GM18499 (cell line): ENCODE measurements around the gene SLC25A48.

Source experiments
- ATAC-seq: cut with Tn5 transposase; IDR thresholded peaks from one replicate; pipeline ENCODE4 v1.9.1; 2021; ENCODE audit warnings: moderate number of reproducible peaks; ENCODE audit not compliant: insufficient read depth, unreplicated experiment

Gene SLC25A48

DNA sequence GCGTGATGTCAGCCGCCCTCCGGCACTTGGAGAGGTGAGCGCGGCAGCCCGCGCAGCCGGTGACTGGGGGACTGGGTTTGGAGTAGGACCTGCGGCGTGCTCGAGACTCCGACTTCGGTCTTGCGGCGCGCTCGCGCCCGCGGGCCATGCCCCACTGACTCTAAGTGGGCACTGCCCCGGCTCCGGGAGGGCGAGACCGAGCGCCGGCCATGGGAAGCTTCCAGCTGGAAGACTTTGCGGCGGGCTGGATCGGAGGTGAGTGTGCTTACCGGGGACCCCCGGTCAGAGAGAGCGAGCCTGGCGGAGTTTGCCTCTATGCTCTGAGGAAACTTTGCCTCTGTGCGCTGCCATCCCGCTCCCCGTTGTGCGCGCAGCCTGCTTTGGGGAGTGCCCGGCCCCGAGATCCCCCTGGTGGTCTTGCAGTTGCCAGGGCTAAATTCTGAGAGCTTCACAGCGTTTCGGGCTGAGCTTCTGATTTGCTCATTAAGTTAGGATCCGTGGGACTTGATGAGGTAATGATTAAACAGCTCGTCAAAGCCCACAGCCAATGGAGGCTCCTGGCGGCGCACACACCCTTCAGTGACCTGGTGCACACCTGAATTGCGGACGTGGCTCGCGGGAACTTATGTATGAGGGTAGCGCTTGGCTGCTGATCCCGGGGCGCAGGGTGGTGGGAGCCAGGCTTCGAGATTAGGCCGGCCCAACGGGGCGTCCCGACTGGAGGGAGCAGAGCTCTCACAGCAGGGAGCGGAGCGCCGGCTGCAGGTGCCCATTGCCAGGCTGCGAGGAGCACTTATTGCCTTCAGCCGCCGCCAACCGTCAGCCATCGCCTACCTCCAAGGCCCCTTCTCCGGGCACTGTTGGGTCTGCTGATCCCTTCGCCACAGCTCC lies at the start of gene SLC25A48:
TSS of gene SLC25A48 (plus strand) at position 25 of the 891 bp plus-strand sequence. CDS start at position 210, 185 bp downstream.
- no peak for ATAC-seq

DNA sequence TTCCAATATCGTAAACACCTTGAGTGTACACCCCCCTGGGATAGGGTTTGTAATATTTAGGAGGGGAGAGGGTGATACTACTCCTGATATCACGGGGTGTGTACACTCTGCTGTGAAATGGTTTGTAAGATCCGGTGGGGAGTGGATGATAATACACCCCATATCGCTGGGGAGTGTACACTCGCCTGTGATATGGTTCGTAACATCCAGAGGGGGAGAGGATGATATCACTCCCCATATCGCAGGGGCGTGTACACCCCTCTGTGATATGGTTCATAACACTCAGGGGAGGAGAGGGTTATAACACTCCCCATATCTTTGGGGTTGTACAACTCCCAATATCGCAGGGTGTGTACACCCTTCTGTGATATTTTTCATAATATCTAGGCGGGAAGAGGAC lies 33.8 kb upstream of the SLC25A48 start:
- no peak for ATAC-seq

GRCh38 chr5:135810188-135810943 lies 24.1 kb upstream of the SLC25A48 start:
- ATAC-seq = no peak

- ATAC-seq = no peak
Observed at GRCh38 chr5:135811007-135811406, 23.5 kb upstream of the SLC25A48 start.

DNA sequence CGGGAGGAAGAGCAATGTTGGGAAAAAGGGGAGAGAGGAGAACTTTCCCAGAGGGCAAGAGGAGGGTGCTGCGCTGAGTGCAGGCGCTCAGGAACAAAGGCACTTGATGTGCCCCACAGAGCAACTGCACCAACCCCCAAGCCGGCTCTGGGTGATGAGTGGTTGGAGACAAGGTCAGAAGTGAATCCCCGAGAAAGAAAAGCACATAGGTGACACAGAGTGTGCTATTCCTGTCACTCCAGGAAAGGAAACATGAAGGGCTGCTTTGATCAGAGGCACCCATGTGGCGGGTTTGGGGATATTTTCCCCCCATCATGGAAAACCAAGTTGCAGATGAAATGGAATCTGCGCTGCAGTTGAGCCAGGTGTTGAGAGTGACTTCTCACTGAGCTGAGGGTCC lies 20.7 kb upstream of the SLC25A48 start:
- ATAC-seq = no peak

GRCh38 chr5:135814316-135814715 lies 20.1 kb upstream of the SLC25A48 start:
- no peak for ATAC-seq

DNA sequence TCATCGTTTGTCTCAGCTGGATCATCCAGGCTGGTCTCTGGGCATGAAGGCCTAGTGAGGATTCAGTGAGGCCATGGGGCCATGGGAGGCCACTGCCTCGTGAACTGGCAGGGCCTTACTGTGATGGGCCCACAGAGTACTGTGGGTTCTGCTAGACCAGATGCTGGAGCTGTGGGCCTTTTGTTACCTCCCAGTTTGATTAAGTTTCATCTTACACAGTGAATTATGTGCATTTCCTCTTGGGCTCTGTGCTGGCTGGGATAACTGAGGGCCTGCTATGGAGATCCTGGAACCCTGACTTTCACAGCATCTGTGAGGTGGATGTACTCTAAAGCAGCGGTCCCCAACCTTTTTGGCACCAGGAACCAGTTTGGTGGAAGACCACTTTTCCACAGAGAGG lies 19.7 kb upstream of the SLC25A48 start:
- ATAC-seq = no peak

DNA sequence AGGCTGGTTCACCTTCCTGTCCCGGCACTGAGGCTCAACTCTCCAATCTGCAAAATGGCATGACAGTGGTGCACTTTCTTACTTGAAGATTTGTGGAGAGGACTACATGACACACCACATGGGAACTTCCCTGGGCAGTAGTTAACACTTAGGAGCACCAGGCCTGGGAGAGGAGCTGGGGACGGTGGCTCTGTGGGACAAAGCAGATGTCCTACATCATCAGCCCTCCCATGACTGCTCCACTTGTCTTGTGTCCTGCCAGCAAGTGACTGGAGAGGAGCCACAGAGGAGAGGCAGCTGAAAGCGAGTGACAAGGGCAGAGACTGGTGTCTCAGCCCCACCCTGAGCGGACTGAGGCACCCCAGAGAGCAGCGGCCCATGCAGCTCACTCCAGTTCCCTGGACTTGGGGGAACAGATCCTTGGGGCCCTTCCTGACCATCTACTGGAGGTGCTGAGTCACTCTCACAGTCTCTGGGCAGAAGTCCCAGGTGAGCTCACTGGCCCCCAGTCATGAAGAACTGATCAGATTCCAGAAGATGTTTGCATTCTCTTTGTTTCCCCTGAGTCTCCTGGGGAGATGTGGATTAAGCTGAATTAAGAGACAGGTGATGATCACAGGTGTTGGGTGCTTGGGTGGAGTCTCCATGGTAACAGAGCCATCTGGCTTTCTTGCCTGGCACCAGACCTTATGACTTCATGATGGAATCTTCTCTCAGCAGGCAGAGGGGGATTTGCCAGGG lies 13.2 kb upstream of the SLC25A48 start:
- no peak for ATAC-seq

GRCh38 chr5:135821802-135822201 lies 12.7 kb upstream of the SLC25A48 start:
- no peak for ATAC-seq

DNA sequence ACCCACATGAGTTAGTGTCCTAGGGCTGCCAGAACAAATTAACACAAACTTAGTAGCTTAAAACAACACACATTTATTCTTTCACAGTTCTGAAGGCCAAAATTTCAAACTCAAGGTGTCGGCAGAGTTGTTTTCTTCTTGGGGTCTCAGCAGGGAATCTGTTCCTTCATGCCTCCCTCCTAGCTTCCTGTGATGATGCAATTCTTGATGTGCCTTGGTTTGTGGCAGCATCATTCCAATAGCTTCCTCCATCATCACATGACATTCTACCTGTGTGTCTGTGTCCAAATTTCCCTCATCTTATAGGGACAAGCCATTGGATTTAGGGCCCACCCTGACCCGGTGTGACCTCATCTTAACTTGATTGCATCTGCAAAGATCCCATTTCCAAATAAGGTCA lies 12.2 kb upstream of the SLC25A48 start:
- ATAC-seq = no peak

DNA sequence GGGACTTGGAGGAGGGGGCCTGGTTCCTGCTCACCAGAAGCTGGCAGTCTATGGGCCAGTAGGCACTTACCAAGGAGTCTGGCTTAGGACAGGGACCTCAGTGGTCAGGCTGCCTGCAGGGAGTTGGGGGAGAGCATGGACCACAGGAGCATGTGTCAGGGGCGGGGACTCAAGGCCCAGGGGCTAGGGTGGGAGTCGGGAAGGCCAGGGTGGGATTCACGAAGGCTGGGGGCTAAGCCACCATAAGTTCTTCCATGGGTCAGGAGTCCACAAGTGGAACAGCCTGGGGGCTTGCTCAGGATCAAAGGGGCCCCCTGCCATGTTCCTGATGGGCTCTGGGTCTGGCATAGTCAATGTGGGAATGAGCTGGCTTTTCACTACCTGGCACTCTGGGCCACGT lies 11.5 kb upstream of the SLC25A48 start:
- no peak for ATAC-seq

DNA sequence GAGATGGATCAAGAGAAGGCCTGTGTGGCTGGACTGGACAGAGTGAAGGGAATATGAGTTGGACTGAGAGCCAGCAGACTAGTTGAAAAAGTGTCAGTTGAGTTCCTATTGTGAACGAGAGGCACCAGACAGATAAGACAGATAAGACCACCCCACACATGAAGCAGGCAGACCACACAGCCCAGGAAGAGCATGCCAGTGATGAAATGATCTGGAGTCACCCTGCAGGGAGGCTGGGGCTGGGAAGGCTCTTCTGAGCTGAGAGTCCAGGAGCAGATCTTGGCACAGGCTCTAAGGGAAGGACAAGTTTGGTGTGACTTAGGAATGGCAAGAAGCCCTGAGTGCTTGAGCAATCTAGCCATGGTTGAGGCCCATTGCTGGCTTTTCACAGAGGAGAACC lies 10.6 kb upstream of the SLC25A48 start:
- ATAC-seq = no peak

DNA sequence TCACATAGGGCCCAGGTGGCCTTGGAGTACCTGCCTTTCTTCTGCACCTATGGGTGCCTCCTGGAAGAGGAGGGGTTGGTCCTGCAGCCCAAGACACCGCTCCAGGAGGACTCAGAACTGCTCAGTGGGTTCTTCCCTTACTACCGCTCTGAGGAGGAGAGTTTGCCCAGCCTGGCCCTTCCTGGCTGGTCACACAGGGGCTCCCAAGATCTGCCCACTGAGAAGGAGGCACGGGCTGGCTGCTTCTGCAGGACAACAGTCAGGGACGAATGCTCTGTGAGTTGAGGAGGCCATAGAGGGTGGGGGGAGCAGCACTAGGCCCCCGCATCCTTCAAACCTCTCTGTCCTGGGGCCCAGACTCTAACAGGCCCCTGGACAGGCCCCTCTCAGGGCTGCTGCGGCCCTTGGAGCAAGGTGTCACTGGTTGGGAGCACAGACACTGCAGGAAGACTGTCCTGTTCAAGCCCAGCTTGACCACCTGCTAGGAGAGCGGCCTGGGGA lies 9.9 kb upstream of the SLC25A48 start:
- ATAC-seq = no peak

DNA sequence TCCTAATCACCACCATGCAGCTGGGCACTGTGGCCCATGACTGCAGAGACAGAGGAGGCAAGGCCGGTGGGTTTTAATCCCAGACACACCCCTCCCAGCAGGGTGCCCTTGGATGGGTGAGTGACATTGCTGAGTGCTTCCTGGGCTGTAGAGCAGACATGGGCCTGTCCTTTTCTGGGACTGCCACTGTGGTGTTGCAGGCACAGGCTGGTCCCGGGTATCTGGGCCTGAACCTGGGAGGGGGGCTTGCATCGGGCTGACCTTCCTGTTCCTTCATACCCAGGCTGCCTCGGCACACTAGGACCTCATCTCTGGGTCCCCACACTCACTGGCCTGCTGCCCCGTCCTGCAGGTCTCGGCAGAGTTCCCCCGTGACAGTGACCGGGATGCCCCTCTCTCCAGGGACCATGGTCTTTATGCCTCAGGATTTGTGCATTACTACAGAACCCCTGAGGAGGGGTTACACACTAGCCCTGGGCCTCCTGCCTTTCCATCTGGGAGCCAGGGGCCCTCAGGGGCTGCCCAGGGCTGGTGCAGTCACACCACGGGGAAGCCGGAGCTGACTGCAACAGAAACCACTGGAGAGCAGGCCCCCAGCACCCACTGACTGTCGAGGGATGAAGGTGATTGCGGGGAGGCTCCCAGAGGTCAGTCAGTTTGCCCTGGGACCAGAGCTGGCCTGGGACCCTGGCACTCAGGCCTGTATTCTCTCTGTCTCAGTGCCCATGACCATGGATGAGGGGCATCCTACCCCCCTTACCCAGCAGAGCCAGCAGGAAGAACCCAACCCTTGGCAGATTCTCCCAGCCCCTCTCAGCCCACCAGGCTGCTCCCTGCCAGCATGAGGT lies 8.9 kb upstream of the SLC25A48 start:
- no peak for ATAC-seq

- ATAC-seq = no peak
Observed at GRCh38 chr5:135826221-135826525, 8.3 kb upstream of the SLC25A48 start.

- ATAC-seq = no peak
Observed at GRCh38 chr5:135826994-135827671, 7.3 kb upstream of the SLC25A48 start.

DNA sequence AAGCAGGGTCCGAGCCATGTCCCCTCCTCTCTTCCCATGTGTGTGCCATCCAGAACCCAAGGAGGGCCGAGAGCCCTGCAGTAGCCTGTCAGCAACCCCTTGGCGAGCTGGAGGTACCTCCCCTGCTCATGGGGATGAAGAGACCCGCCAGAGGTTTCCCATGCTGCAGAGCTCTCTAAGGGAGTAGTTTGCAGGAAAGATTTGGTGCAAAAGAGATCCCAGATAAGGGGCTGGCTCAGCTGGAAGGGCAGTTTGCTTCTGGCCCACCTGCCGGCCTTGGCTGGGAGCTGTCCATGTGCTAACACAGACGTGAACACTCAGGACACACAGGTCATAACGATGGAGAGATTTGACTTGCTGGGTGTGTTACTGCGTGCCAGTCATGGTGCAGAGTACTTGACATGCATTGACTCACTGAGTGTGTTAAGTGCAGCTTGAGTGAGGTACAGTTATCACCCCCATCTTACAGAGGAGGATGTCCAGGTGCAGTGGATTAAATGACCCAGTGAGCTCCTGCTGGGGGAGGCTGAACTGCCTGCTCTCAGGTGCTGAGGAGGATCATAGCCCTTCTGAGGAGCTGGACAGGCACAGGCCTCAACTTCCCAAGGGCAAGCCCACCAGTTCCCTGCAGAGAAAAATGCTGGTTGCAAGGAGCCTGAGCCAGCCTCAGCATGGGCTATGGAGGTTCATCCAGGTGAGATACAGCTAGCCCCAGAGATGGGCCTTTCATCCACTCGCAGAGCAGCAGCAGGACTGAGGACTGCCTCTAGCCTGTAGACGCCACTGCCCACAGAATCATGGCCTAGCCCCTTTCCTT lies 6.3 kb upstream of the SLC25A48 start:
- ATAC-seq = no peak

DNA sequence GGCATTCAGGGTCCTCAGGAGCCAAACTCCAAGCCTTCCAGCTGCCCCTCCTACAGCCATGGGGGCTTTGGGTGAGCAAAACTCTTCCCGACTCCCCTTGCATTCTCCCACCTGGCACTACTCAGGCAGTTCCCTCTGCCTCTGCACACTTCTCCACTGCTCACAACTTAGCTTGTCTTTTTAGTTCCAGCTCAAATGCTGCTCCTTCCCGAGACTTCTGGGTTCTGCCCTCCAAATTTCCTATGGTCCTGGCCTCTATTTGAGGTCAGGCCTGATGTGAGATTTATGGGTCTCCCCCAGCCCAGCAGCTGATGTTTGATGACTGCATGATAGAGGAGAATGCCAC lies 5.7 kb upstream of the SLC25A48 start:
- ATAC-seq = no peak

DNA sequence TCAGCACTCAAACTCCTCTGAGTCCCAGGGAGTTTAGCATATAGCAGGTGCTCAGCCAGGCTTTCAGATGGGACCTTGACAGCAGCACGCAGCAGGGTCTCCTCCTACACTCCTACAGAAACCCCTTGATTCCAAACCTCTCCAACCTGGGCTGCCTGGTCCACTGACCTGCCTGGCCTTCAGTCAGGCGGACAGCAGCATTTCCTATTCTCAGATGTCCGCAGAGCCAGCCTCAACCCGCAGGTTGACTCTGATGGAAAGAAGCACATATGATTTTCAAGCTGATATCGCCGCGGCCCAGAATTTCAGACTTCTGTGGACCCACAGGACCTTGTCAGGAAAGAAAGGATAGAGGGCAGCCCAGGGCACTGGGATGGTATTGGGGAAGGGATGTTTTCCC lies 5.3 kb upstream of the SLC25A48 start:
- no peak for ATAC-seq
